COLO668 (cell line): Measurements from ENCODE around the gene NPY.

Experiments used
- DNase-seq: peaks from one replicate; lab custom pipeline; 2025; ENCODE audit not compliant: unreplicated experiment; lab: John Stamatoyannopoulos, UW

The NPY gene

GRCh38 chr7:24313777-24314176 is 29.8 kb downstream of the NPY start:
- DNase-seq, result no peak

GRCh38 chr7:24316340-24316739 is 32.4 kb downstream of the NPY start:
- DNase-seq, result no peak

GRCh38 chr7:24318326-24318725 is 34.3 kb downstream of the NPY start:
- no peak for DNase-seq

GRCh38 chr7:24319209-24319608 is 35.2 kb downstream of the NPY start:
- DNase-seq, result no peak

- no peak for DNase-seq
These were observed 40.0 kb downstream of the NPY start for GRCh38 chr7:24323961-24324480.

- DNase-seq, result no peak
These were observed 41.7 kb downstream of the NPY start for GRCh38 chr7:24325708-24326107.

- DNase-seq, result no peak
These were observed 44.1 kb downstream of the NPY start for GRCh38 chr7:24328050-24328449.

GRCh38 chr7:24328894-24329293 is 44.9 kb downstream of the NPY start:
- no peak for DNase-seq

GRCh38 chr7:24334012-24334411 is 50.0 kb downstream of the NPY start:
- no peak for DNase-seq

- no peak for DNase-seq
These were observed 50.6 kb downstream of the NPY start for GRCh38 chr7:24334627-24335026.

- no peak for DNase-seq
These were observed 52.5 kb downstream of the NPY start for GRCh38 chr7:24336461-24336860.

- no peak for DNase-seq
These were observed 53.2 kb downstream of the NPY start for GRCh38 chr7:24337180-24337579.

- DNase-seq, result no peak
These were observed 55.6 kb downstream of the NPY start for GRCh38 chr7:24339575-24339974.

- DNase-seq, result no peak
These were observed 56.7 kb downstream of the NPY start for GRCh38 chr7:24340727-24341126.
